ENCODE data around the gene PARVB.
"Not testable (repeated sequence)": the region's sequence is repeated elsewhere in the genome, so short reads cannot be mapped to it uniquely, and the experiment has no call there.

The PARVB gene

GRCh38 chr22:44012162-44012561, 11.9 kb upstream of the PARVB start:
- ATAC-seq (no peak), DNase-seq (ENCODE audit: low spot score in 2 of 2) (no peak)
- H3K36me3 Mint-ChIP-seq, result no peaks in the 10 kb centered on the region
- H3K27ac Mint-ChIP-seq, result no peak overlapping the region
- H3K4me1 Mint-ChIP-seq, result no peaks in the 10 kb centered on the region
- H3K4me3 Mint-ChIP-seq, result no peak overlapping the region
- no peaks in the 10 kb centered on the region for H3K9me3 Mint-ChIP-seq

- DNase-seq (ENCODE audit: low spot score in 2 of 2), result no peak
- H3K9me3 Mint-ChIP-seq, result no peaks in the 10 kb centered on the region
These were observed 11.5 kb upstream of the PARVB start for GRCh38 chr22:44012591-44012990.

GRCh38 chr22:44014241-44014640, 9.9 kb upstream of the PARVB start:
- no peaks in the 10 kb centered on the region for H3K4me1 Mint-ChIP-seq
- no peak overlapping the region for H3K27ac Mint-ChIP-seq

More at GRCh38 chr22:44012591-44012990, 11.5 kb upstream of the PARVB start:
- no peaks in the 10 kb centered on the region for H3K36me3 Mint-ChIP-seq
- H3K4me3 Mint-ChIP-seq, result no peak overlapping the region
- no peak overlapping the region for H3K27ac Mint-ChIP-seq
- ATAC-seq, result no peak
- H3K4me1 Mint-ChIP-seq, result no peaks in the 10 kb centered on the region

GRCh38 chr22:44016586-44016985, 7.5 kb upstream of the PARVB start:
- H3K9me3 Mint-ChIP-seq; H3K4me3 Mint-ChIP-seq; H3K27ac Mint-ChIP-seq; DNase-seq (ENCODE audit: low spot score in 2 of 2); H3K4me1 Mint-ChIP-seq; ATAC-seq: not testable (repeated sequence)
- peaks cover 15% of the 10 kb centered on the region for H3K36me3 Mint-ChIP-seq

More at GRCh38 chr22:44014241-44014640, 9.9 kb upstream of the PARVB start:
- Mint-ChIP-seq H3K9me3 (no peaks in the 10 kb centered on the region), H3K36me3 (peaks cover 6% of the 10 kb centered on the region), H3K4me3 (no peak overlapping the region)
- ATAC-seq (no peak), DNase-seq (ENCODE audit: low spot score in 2 of 2) (no peak)

- ATAC-seq (no peak), DNase-seq (ENCODE audit: low spot score in 2 of 2) (no peak)
- H3K27ac Mint-ChIP-seq, result no peak overlapping the region
- no peaks in the 10 kb centered on the region for H3K9me3 Mint-ChIP-seq
- H3K4me3 Mint-ChIP-seq, result no peak overlapping the region
- peaks cover 20% of the 10 kb centered on the region for H3K4me1 Mint-ChIP-seq
- peaks cover 20% of the 10 kb centered on the region for H3K36me3 Mint-ChIP-seq
These were observed 5.5 kb upstream of the PARVB start for GRCh38 chr22:44018594-44018993.

GRCh38 chr22:44019416-44019815, 4.7 kb upstream of the PARVB start:
- no peak overlapping the region for H3K4me3 Mint-ChIP-seq
- H3K27ac Mint-ChIP-seq, result no peak overlapping the region
- DNase-seq (ENCODE audit: low spot score in 2 of 2), result no peak
- H3K4me1 Mint-ChIP-seq, result peaks cover 23% of the 10 kb centered on the region
- ATAC-seq, result no peak
- H3K9me3 Mint-ChIP-seq, result no peaks in the 10 kb centered on the region
- H3K36me3 Mint-ChIP-seq, result peaks cover 20% of the 10 kb centered on the region

GRCh38 chr22:44019846-44020245, 4.3 kb upstream of the PARVB start:
- DNase-seq (ENCODE audit: low spot score in 2 of 2) (no peak), ATAC-seq (no peak)
- no peak overlapping the region for H3K27ac Mint-ChIP-seq
- H3K36me3 Mint-ChIP-seq, result peaks cover 20% of the 10 kb centered on the region
- no peaks in the 10 kb centered on the region for H3K9me3 Mint-ChIP-seq
- H3K4me1 Mint-ChIP-seq, result peaks cover 23% of the 10 kb centered on the region
- H3K4me3 Mint-ChIP-seq, result no peak overlapping the region

GRCh38 chr22:44020981-44021380, 3.1 kb upstream of the PARVB start:
- peak overlapping the region; percentile 81 for H3K27ac Mint-ChIP-seq
- no peak for DNase-seq (ENCODE audit: low spot score in 2 of 2)

GRCh38 chr22:44023404-44024287, 456 bp upstream of the PARVB start:
- peaks cover 25% of the 10 kb centered on the region for H3K36me3 Mint-ChIP-seq
- H3K4me1 Mint-ChIP-seq, result peaks cover 57% of the 10 kb centered on the region
- peak; percentile 43 to 83 for DNase-seq (ENCODE audit: low spot score in 2 of 2)
- H3K4me3 Mint-ChIP-seq, result peak overlapping the region; percentile 85
- ATAC-seq, result peak; percentile 67
- H3K27ac Mint-ChIP-seq, result peak overlapping the region; percentile 92
- H3K9me3 Mint-ChIP-seq, result no peaks in the 10 kb centered on the region

More at GRCh38 chr22:44020981-44021380, 3.1 kb upstream of the PARVB start:
- H3K36me3 Mint-ChIP-seq, result peaks cover 20% of the 10 kb centered on the region
- H3K4me1 Mint-ChIP-seq, result peaks cover 34% of the 10 kb centered on the region
- no peak for ATAC-seq
- peak overlapping the region; percentile 20 for H3K4me3 Mint-ChIP-seq
- H3K9me3 Mint-ChIP-seq, result no peaks in the 10 kb centered on the region

GRCh38 chr22:44025171-44026065, 1.3 kb downstream of the PARVB start:
- H3K4me1 Mint-ChIP-seq, result peaks cover 57% of the 10 kb centered on the region
- peak in 1 of 2 donors; percentile 53 for DNase-seq (ENCODE audit: low spot score in 2 of 2)
- peaks cover 25% of the 10 kb centered on the region for H3K36me3 Mint-ChIP-seq
- ATAC-seq, result peak; percentile 14
- H3K4me3 Mint-ChIP-seq, result peak overlapping the region; percentile 85
- no peaks in the 10 kb centered on the region for H3K9me3 Mint-ChIP-seq
- peak overlapping the region; percentile 97 for H3K27ac Mint-ChIP-seq

GRCh38 chr22:44026066-44026629, 2.0 kb downstream of the PARVB start:
- peak overlapping the region; percentile 85 for H3K4me3 Mint-ChIP-seq
- H3K9me3 Mint-ChIP-seq, result no peaks in the 10 kb centered on the region
- DNase-seq (ENCODE audit: low spot score in 2 of 2), result no peak
- no peak for ATAC-seq
- peak overlapping the region; percentile 97 for H3K27ac Mint-ChIP-seq
- H3K36me3 Mint-ChIP-seq, result peaks cover 17% of the 10 kb centered on the region
- H3K4me1 Mint-ChIP-seq, result peaks cover 62% of the 10 kb centered on the region

GRCh38 chr22:44026630-44027511, 2.8 kb downstream of the PARVB start:
- DNase-seq (ENCODE audit: low spot score in 2 of 2) (peak; percentile 57 to 84), ATAC-seq (peak; percentile 83)
- Mint-ChIP-seq H3K4me3 (peak overlapping the region; percentile 85), H3K4me1 (peaks cover 61% of the 10 kb centered on the region), H3K27ac (peak overlapping the region; percentile 97), H3K36me3 (peaks cover 15% of the 10 kb centered on the region), H3K9me3 (no peaks in the 10 kb centered on the region)

GRCh38 chr22:44028091-44028490, 4.0 kb downstream of the PARVB start:
- ATAC-seq (no peak), DNase-seq (ENCODE audit: low spot score in 2 of 2) (no peak)
- H3K4me1 Mint-ChIP-seq, result peaks cover 54% of the 10 kb centered on the region
- H3K4me3 Mint-ChIP-seq, result peak overlapping the region; percentile 85
- no peaks in the 10 kb centered on the region for H3K9me3 Mint-ChIP-seq
- peak overlapping the region; percentile 50 for H3K27ac Mint-ChIP-seq
- H3K36me3 Mint-ChIP-seq, result peaks cover 11% of the 10 kb centered on the region

- ATAC-seq (no peak), DNase-seq (ENCODE audit: low spot score in 2 of 2) (no peak)
- Mint-ChIP-seq H3K4me1 (peaks cover 48% of the 10 kb centered on the region), H3K27ac (no peak overlapping the region), H3K9me3 (no peaks in the 10 kb centered on the region), H3K4me3 (no peak overlapping the region), H3K36me3 (peaks cover 11% of the 10 kb centered on the region)
These were observed 5.0 kb downstream of the PARVB start for GRCh38 chr22:44029069-44029468.
